K562 (cell line): ENCODE measurements around the gene SLC22A23.

Experiments used
- ATF3 ChIP-seq, 2 experiments: fragments of 450-650 bp in 1 of 2; sonication (generic) in 1 of 2; formaldehyde crosslinking in 1 of 2; IDR thresholded peaks in 1 of 2; conservative IDR thresholded peaks in 1 of 2; 2 replicates each; pipeline versions ENCODE4 v1.6.1 to v1.8.1; 2016 to 2023; ENCODE audit warnings: mild to moderate bottlenecking in 2 of 2, moderate library complexity in 2 of 2, inconsistent platforms in 1 of 2, missing genetic modification reagents in 1 of 2
- CREM ChIP-seq: IDR thresholded peaks from 2 replicates; pipeline ENCODE4 v1.6.1; 2014; ENCODE audit warnings: antibody characterized with exemption, low read depth
- CTCF ChIP-seq, 3 experiments: IDR thresholded peaks in 2 of 3; conservative IDR thresholded peaks in 1 of 3; 2 replicates each; pipeline ENCODE4 v1.5.1; 2011 to 2012; ENCODE audit warnings: low read length in 3 of 3, mild to moderate bottlenecking in 3 of 3, control low read depth in 2 of 3, improper control_type of control experiment in 1 of 3, inconsistent platforms in 1 of 3, low read depth in 1 of 3, mixed read lengths in 1 of 3, moderate library complexity in 1 of 3; ENCODE audit not compliant: insufficient read depth in 2 of 3
- E2F1 ChIP-seq: sonication (generic); formaldehyde crosslinking; IDR thresholded peaks from 2 replicates; pipeline ENCODE4 v1.8.1; 2023; ENCODE audit warnings: mild to moderate bottlenecking, missing genetic modification reagents, moderate library complexity
- NR2C2 ChIP-seq, 2 experiments: fragments of 200-800 bp in 1 of 2; sonication (Bioruptor generic) in 1 of 2; sonication (generic) in 1 of 2; formaldehyde crosslinking in 1 of 2; IDR thresholded peaks; 2 replicates each; pipeline versions ENCODE4 v1.6.1 to v1.8.0; 2016 to 2022; ENCODE audit warnings: mild to moderate bottlenecking in 1 of 2, missing compliant biosample characterization in 1 of 2, missing genetic modification characterization in 1 of 2, missing genetic modification reagents in 1 of 2
- RCOR1 ChIP-seq, 2 experiments: IDR thresholded peaks; 2 replicates each; pipeline ENCODE4 v1.6.1; 2012; ENCODE audit warnings: low read depth in 2 of 2, low read length in 2 of 2, borderline replicate concordance in 1 of 2, improper control_type of control experiment in 1 of 2
- USF2 ChIP-seq: sonication (generic); formaldehyde crosslinking; IDR thresholded peaks from 2 replicates; pipeline ENCODE4 v1.5.0; 2020; ENCODE audit warnings: missing genetic modification reagents

GRCh38 chr6:3324262-3324942 is 132.4 kb downstream of the SLC22A23 start:
- no peak for TF ChIP-seq NR2C2 (CRISPR knock-in tag; IDR thresholded peaks at IDR 0.05)
- TF ChIP-seq NR2C2 (tag; IDR thresholded peaks at IDR 0.05): no peak
- TF ChIP-seq ATF3 (IDR thresholded peaks at IDR 0.05): peak; percentile 97
- peak; percentile 78 for TF ChIP-seq ATF3 (CRISPR knock-in tag; conservative IDR thresholded peaks at IDR 0.05)
- peak in 1 of 2 experiments; percentile 17; a peak in 1 of 4 replicates for TF ChIP-seq RCOR1 (IDR thresholded peaks at IDR 0.05; ENCODE audit: borderline replicate concordance in 1 of 2, low read depth in 2 of 2, low read length in 2 of 2)
- TF ChIP-seq CTCF (IDR thresholded peaks at IDR 0.05 in 2 of 3, conservative IDR thresholded peaks at IDR 0.05 in 1 of 3; ENCODE audit: insufficient read depth in 2 of 3, low read depth in 1 of 3, low read length in 3 of 3): no peak
- TF ChIP-seq E2F1: no peak
- peak; percentile 34; the same call in 1 of the 2 replicates for TF ChIP-seq USF2 (CRISPR knock-in tag)
- peak; percentile 50 for TF ChIP-seq CREM
